Measurements from ENCODE around the gene PRDM16.

PRDM16 gene

GRCh38 chr1:3056641-3057040 lies 12.4 kb upstream of the PRDM16 start:
- DNase-seq = no peak

- DNase-seq = no peak
Measured at GRCh38 chr1:3058263-3059030, 10.6 kb upstream of the PRDM16 start.

- DNase-seq = no peak
Measured at GRCh38 chr1:3060127-3060526, 8.9 kb upstream of the PRDM16 start.

GRCh38 chr1:3060601-3061551 lies 8.1 kb upstream of the PRDM16 start:
- DNase-seq = no peak

- DNase-seq = no peak
Measured at GRCh38 chr1:3061566-3061965, 7.4 kb upstream of the PRDM16 start.

GRCh38 chr1:3061981-3062615 lies 6.9 kb upstream of the PRDM16 start:
- no peak for DNase-seq

GRCh38 chr1:3062616-3063378 lies 6.2 kb upstream of the PRDM16 start:
- no peak for DNase-seq

- no peak for DNase-seq
Measured at GRCh38 chr1:3063379-3064295, 5.4 kb upstream of the PRDM16 start.

GRCh38 chr1:3064296-3064850 lies 4.6 kb upstream of the PRDM16 start:
- no peak for DNase-seq

GRCh38 chr1:3064901-3065300 lies 4.1 kb upstream of the PRDM16 start:
- no peak for DNase-seq

- no peak for DNase-seq
Measured at GRCh38 chr1:3065396-3065795, 3.6 kb upstream of the PRDM16 start.

- DNase-seq = no peak
Measured at GRCh38 chr1:3065797-3066196, 3.2 kb upstream of the PRDM16 start.

GRCh38 chr1:3066250-3066711 lies 2.7 kb upstream of the PRDM16 start:
- DNase-seq = no peak

- DNase-seq = no peak
Measured at GRCh38 chr1:3066826-3067225, 2.2 kb upstream of the PRDM16 start.

GRCh38 chr1:3067301-3067670 lies 1.7 kb upstream of the PRDM16 start:
- DNase-seq = no peak

GRCh38 chr1:3067671-3068563 lies 1.1 kb upstream of the PRDM16 start:
- no peak for DNase-seq

GRCh38 chr1:3069491-3070308 lies 697 bp downstream of the PRDM16 start:
- peak; percentile 2 for DNase-seq

GRCh38 chr1:3070309-3070643 lies 1.3 kb downstream of the PRDM16 start:
- DNase-seq = no peak
